ENCODE measurements around the gene ATP5MG. TPM values are rescaled to one million over a fixed set of nuclear protein-coding genes. Genes with fewer than 3 reads are reported as not detected.

ATP5MG gene
- total and polyA plus RNA-seq, 2 donors (not counting 1 experiment from before 2014, with no cell fraction given), result 118 to 142 TPM

DNA sequence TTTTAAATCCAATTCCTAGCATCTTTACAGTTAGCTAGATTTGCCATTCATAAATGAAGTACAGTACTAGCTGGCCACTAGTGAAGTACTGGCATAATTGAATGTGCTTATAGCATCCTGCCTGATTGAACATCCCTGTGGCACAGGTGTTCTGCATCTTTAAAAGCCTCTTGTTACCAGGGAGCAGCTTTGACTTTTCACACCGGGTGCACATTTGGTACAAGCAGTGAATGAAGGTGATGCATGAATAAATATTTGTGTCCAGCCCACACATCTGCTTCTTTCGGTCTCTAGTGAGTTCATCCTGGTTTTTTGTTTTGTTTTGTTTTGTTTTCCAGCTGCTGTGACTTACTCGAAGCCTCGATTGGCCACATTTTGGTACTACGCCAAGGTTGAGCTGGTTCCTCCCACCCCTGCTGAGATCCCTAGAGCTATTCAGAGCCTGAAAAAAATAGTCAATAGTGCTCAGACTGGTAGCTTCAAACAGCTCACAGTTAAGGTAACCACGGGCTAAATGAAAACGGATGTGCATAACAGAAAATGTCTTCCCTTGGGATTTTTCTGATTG is 5.3 kb downstream of the ATP5MG start:
- no peaks in the 10 kb centered on the region for H3K9me3 Mint-ChIP-seq (ENCODE audit: insufficient read depth)
- peaks cover 16 to 17% of the 10 kb centered on the region in 2 donors for H3K4me1 ChIP-seq (ENCODE audit: control insufficient read depth in 2 of 2, insufficient read depth in 2 of 2, low read length in 2 of 2)
- no peak overlapping the region for H3K4me2 ChIP-seq (replicated peaks; ENCODE audit: low read depth, low read length, poor library complexity, severe bottlenecking)
- H3K4me1 Mint-ChIP-seq, result peaks cover 44% of the 10 kb centered on the region
- H3K27me3 ChIP-seq (replicated peaks in 1 of 4; ENCODE audit: control extremely low read depth in 1 of 4, control insufficient read depth in 3 of 4, insufficient read depth in 4 of 4, low read length in 3 of 4), result no peaks in the 10 kb centered on the region
- H3K36me3 ChIP-seq (replicated peaks in 1 of 2; ENCODE audit: control extremely low read depth in 1 of 2, control insufficient read depth in 1 of 2, extremely low read depth in 1 of 2, insufficient read depth in 2 of 2, low read length in 1 of 2), result peaks cover 6 to 40% of the 10 kb centered on the region in 2 experiments
- H2AFZ ChIP-seq (ENCODE audit: insufficient read depth, low read depth, low read length, poor library complexity, severe bottlenecking), result no peak overlapping the region
- H3K4me3 Mint-ChIP-seq, result no peak overlapping the region
- H3K9ac ChIP-seq (ENCODE audit: low read length), result no peak overlapping the region
- 68% methylated on average over 5 of the region's 7 CpGs for WGBS (ENCODE audit: insufficient coverage)
- no peaks in the 10 kb centered on the region for H3K9me3 ChIP-seq (ENCODE audit: control extremely low read depth in 1 of 3, control insufficient read depth in 2 of 3, insufficient read depth in 1 of 3, low read length in 2 of 3)
- no peak overlapping the region for H3K27ac Mint-ChIP-seq
- TF ChIP-seq, protein P1, sequence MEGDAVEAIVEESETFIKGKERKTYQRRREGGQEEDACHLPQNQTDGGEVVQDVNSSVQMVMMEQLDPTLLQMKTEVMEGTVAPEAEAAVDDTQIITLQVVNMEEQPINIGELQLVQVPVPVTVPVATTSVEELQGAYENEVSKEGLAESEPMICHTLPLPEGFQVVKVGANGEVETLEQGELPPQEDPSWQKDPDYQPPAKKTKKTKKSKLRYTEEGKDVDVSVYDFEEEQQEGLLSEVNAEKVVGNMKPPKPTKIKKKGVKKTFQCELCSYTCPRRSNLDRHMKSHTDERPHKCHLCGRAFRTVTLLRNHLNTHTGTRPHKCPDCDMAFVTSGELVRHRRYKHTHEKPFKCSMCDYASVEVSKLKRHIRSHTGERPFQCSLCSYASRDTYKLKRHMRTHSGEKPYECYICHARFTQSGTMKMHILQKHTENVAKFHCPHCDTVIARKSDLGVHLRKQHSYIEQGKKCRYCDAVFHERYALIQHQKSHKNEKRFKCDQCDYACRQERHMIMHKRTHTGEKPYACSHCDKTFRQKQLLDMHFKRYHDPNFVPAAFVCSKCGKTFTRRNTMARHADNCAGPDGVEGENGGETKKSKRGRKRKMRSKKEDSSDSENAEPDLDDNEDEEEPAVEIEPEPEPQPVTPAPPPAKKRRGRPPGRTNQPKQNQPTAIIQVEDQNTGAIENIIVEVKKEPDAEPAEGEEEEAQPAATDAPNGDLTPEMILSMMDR (IDR thresholded peaks at IDR 0.05), result no peak
- no peak for TF ChIP-seq EZH2 (IDR thresholded peaks at IDR 0.05; ENCODE audit: borderline replicate concordance, insufficient read depth, low read depth, low read length, poor library complexity, severe bottlenecking)
- DNase-seq, result no peak
- peaks cover 70% of the 10 kb centered on the region for H3K79me2 ChIP-seq (ENCODE audit: control insufficient read depth, insufficient read depth, low read length)
- peaks cover 54% of the 10 kb centered on the region for H4K20me1 ChIP-seq (ENCODE audit: control insufficient read depth, insufficient read depth, low read length, poor library complexity, severe bottlenecking)
- intact Hi-C loops (cut with micrococcal nuclease), result no loop called here
- ATAC-seq (ENCODE audit: low read depth), result no peak
- H3K27me3 Mint-ChIP-seq, result no peaks in the 10 kb centered on the region
- CTCF ChIA-PET, result interaction anchor here (1.0 to 1.3 kb wide), 4 partner anchors 9 to 82 kb away, joined by 3 to 5 read pairs (median 4); no protein-coding TSS in a partner anchor
- POLR2A ChIA-PET, result interaction anchor here (0.6 kb wide), 1 partner anchor 68 kb away, joined by 4 read pairs; no protein-coding TSS in a partner anchor
- H3K27ac ChIP-seq (ENCODE audit: low read length in 2 of 2), result no peak overlapping the region
- no peak overlapping the region for H3K4me3 ChIP-seq (ENCODE audit: control extremely low read depth in 1 of 5, extremely low read depth in 1 of 5, insufficient read depth in 1 of 5, low read depth in 2 of 5, low read length in 4 of 5)

DNA sequence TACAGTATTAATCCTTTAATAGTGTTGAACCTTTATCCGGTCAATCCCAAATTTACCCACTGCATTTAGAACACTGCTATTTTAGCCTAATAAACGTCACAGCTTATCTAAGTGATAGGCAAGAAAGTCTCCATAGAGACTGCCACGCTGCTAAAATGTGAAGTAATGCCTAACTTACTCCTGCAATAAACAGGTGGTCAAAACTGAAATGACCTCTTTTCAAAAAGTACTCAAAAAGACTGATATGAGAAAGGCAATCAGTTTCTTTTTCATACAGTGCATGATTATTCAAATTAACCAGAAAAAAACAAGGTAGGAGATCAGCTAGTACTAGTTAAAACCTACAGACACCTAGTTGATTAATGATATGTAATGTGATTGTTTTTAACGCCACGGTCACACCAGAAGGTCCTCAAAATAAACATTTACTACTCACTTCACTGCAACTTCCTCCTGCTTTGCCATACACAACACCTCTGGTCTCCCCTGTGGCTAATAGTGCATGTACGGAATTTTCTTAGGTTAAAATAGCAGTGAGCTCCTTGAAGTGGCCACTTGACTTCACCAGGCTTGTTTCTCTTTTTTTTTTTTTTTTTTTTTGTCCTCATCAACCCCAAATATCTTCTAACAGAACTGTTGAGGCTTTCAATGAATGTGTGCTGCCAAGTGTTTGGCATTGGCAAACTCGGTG is 8.8 kb downstream of the ATP5MG start:
- 80% methylated on average over 1 of the region's 7 CpGs for WGBS (ENCODE audit: insufficient coverage)
- intact Hi-C loops (cut with micrococcal nuclease), result no loop called here
- ATAC-seq (ENCODE audit: low read depth) (no peak), DNase-seq (no peak)
- Histone ChIP-seq H3K4me1 (ENCODE audit: control insufficient read depth in 2 of 2, insufficient read depth in 2 of 2, low read length in 2 of 2) (peaks cover 4 to 5% of the 10 kb centered on the region in 2 donors), H3K27ac (ENCODE audit: low read length in 2 of 2) (peak overlapping the region in 1 of 2 donors; percentile 31), H3K9me3 (ENCODE audit: control extremely low read depth in 1 of 3, control insufficient read depth in 2 of 3, insufficient read depth in 1 of 3, low read length in 2 of 3) (no peaks in the 10 kb centered on the region), H3K79me2 (ENCODE audit: control insufficient read depth, insufficient read depth, low read length) (peaks cover 35% of the 10 kb centered on the region), H2AFZ (ENCODE audit: insufficient read depth, low read depth, low read length, poor library complexity, severe bottlenecking) (no peak overlapping the region), H3K4me2 (replicated peaks; ENCODE audit: low read depth, low read length, poor library complexity, severe bottlenecking) (no peak overlapping the region), H3K36me3 (replicated peaks in 1 of 2; ENCODE audit: control extremely low read depth in 1 of 2, control insufficient read depth in 1 of 2, extremely low read depth in 1 of 2, insufficient read depth in 2 of 2, low read length in 1 of 2) (peaks cover 2 to 44% of the 10 kb centered on the region in 2 experiments), H4K20me1 (ENCODE audit: control insufficient read depth, insufficient read depth, low read length, poor library complexity, severe bottlenecking) (peaks cover 26% of the 10 kb centered on the region), H3K4me3 (ENCODE audit: control extremely low read depth in 1 of 5, extremely low read depth in 1 of 5, insufficient read depth in 1 of 5, low read depth in 2 of 5, low read length in 4 of 5) (no peak overlapping the region), H3K9ac (ENCODE audit: low read length) (no peak overlapping the region), H3K27me3 (replicated peaks in 1 of 4; ENCODE audit: control extremely low read depth in 1 of 4, control insufficient read depth in 3 of 4, insufficient read depth in 4 of 4, low read length in 3 of 4) (no peaks in the 10 kb centered on the region)
- H3K4me1 Mint-ChIP-seq, result peaks cover 23% of the 10 kb centered on the region
- no peaks in the 10 kb centered on the region for H3K9me3 Mint-ChIP-seq (ENCODE audit: insufficient read depth)
- H3K27me3 Mint-ChIP-seq, result no peaks in the 10 kb centered on the region
- POLR2A ChIA-PET, result interaction anchor here (0.7 kb wide), 1 partner anchor 20 kb away, joined by 7 read pairs; no protein-coding TSS in a partner anchor
- CTCF ChIA-PET, result interaction anchor here (1.2 to 1.9 kb wide), 2 partner anchors 11 to 23 kb away, joined by 3 to 7 read pairs; no protein-coding TSS in a partner anchor
- no peak overlapping the region for H3K4me3 Mint-ChIP-seq
- TF ChIP-seq EZH2 (IDR thresholded peaks at IDR 0.05; ENCODE audit: borderline replicate concordance, insufficient read depth, low read depth, low read length, poor library complexity, severe bottlenecking), result no peak
- TF ChIP-seq, protein P1 (IDR thresholded peaks at IDR 0.05), result no peak
- H3K27ac Mint-ChIP-seq, result no peak overlapping the region
